Measurements from ENCODE around the gene SPTAN1. TPM values are rescaled to one million over a fixed set of nuclear protein-coding genes. Genes with fewer than 3 reads are reported as not detected.
A peak's percentile ranks its signal among the peaks of the same experiment; 100 is the strongest.

Gene SPTAN1
- total and polyA plus RNA-seq, 2 experiments from 2014 or later = 108 to 195 TPM

GRCh38 chr9:128565578-128565977 lies 13.2 kb downstream of the SPTAN1 start:
- no peak overlapping the region; the same call in 1 of the 2 replicates for H3K27ac Mint-ChIP-seq
- no peak for DNase-seq (ENCODE audit: low spot score)
- peaks cover 44% of the 10 kb centered on the region for H3K36me3 Mint-ChIP-seq (ENCODE audit: low read depth)

GRCh38 chr9:128568470-128569078 lies 16.2 kb downstream of the SPTAN1 start:
- Mint-ChIP-seq H3K4me3 (no peak overlapping the region), H3K9me3 (no peaks in the 10 kb centered on the region), H3K36me3 (ENCODE audit: low read depth) (peaks cover 41% of the 10 kb centered on the region), H3K27ac (no peak overlapping the region), H3K27me3 (ENCODE audit: insufficient read depth, low read depth, poor library complexity) (peaks cover 3% of the 10 kb centered on the region), H3K4me1 (peaks cover 3% of the 10 kb centered on the region; the same call in 2 of the 3 replicates)
- TF ChIP-seq CREB1 (CRISPR knock-in tag; IDR thresholded peaks at IDR 0.05; ENCODE audit: low read depth) (no peak), NANOG (IDR thresholded peaks at IDR 0.05; ENCODE audit: borderline replicate concordance) (no peak), STAT1 (IDR thresholded peaks at IDR 0.05; ENCODE audit: unreplicated experiment) (no peak), ZNF114 (CRISPR knock-in tag; IDR thresholded peaks at IDR 0.05) (no peak), JUNB (IDR thresholded peaks at IDR 0.05; ENCODE audit: unreplicated experiment) (no peak), CTCF (conservative IDR thresholded peaks at IDR 0.05; ENCODE audit: low read depth in 2 of 2) (no peak)
- Histone ChIP-seq H3K4me1 (ENCODE audit: insufficient read depth) (no peaks in the 10 kb centered on the region), H3K9me2 (ENCODE audit: insufficient read depth) (no peaks in the 10 kb centered on the region), H4K20me1 (replicated peaks; ENCODE audit: insufficient read depth) (peaks cover 10% of the 10 kb centered on the region; the same call in 1 of the 2 replicates), H3K4me2 (no peak overlapping the region), H3F3A (replicated peaks; ENCODE audit: low read depth) (no peaks in the 10 kb centered on the region), H3K36me3 (ENCODE audit: insufficient read depth) (peaks cover 34% of the 10 kb centered on the region), H3K4me3 (no peak overlapping the region), H3K27ac (ENCODE audit: low read depth) (no peak overlapping the region), H2AFZ (no peak overlapping the region), H3K27me3 (ENCODE audit: insufficient read depth) (no peaks in the 10 kb centered on the region), H3K79me2 (replicated peaks; ENCODE audit: insufficient read depth) (peaks cover 24% of the 10 kb centered on the region)
- DNase-seq (ENCODE audit: low spot score) (no peak), ATAC-seq (no peak; the same call in 2 of the 3 replicates)

More at GRCh38 chr9:128565578-128565977, 13.2 kb downstream of the SPTAN1 start:
- Histone ChIP-seq H3K4me3 (no peak overlapping the region), H3K4me1 (ENCODE audit: insufficient read depth) (no peaks in the 10 kb centered on the region), H3K4me2 (no peak overlapping the region), H2AFZ (no peak overlapping the region), H3K36me3 (ENCODE audit: insufficient read depth) (peaks cover 34% of the 10 kb centered on the region; the same call in 1 of the 2 replicates), H3K9me2 (ENCODE audit: insufficient read depth) (no peaks in the 10 kb centered on the region), H4K20me1 (replicated peaks; ENCODE audit: insufficient read depth) (peaks cover 24% of the 10 kb centered on the region), H3K27ac (ENCODE audit: low read depth) (peak overlapping the region; percentile 69; the same call in 1 of the 2 replicates), H3F3A (replicated peaks; ENCODE audit: low read depth) (no peaks in the 10 kb centered on the region), H3K27me3 (ENCODE audit: insufficient read depth) (no peaks in the 10 kb centered on the region), H3K79me2 (replicated peaks; ENCODE audit: insufficient read depth) (peaks cover 49% of the 10 kb centered on the region)
- Mint-ChIP-seq H3K9me3 (no peaks in the 10 kb centered on the region), H3K4me1 (peaks cover 3% of the 10 kb centered on the region; the same call in 2 of the 3 replicates), H3K4me3 (no peak overlapping the region), H3K27me3 (ENCODE audit: insufficient read depth, low read depth, poor library complexity) (peaks cover 4% of the 10 kb centered on the region)
- TF ChIP-seq ZNF114 (CRISPR knock-in tag; IDR thresholded peaks at IDR 0.05) (no peak), CREB1 (CRISPR knock-in tag; IDR thresholded peaks at IDR 0.05; ENCODE audit: low read depth) (no peak), ZNF331 (CRISPR knock-in tag; IDR thresholded peaks at IDR 0.05; ENCODE audit: low read depth) (no peak)
- no peak for ATAC-seq

GRCh38 chr9:128575469-128575868 lies 23.1 kb downstream of the SPTAN1 start:
- Histone ChIP-seq H3F3A (replicated peaks; ENCODE audit: low read depth) (no peaks in the 10 kb centered on the region; the same call in 1 of the 2 replicates), H3K27me3 (ENCODE audit: insufficient read depth) (no peaks in the 10 kb centered on the region), H4K20me1 (replicated peaks; ENCODE audit: insufficient read depth) (peaks cover 24% of the 10 kb centered on the region; the same call in 1 of the 2 replicates), H3K4me1 (ENCODE audit: insufficient read depth) (no peaks in the 10 kb centered on the region), H3K4me3 (no peak overlapping the region), H2AFZ (no peak overlapping the region), H3K4me2 (no peak overlapping the region), H3K9me2 (ENCODE audit: insufficient read depth) (no peaks in the 10 kb centered on the region), H3K36me3 (ENCODE audit: insufficient read depth) (peaks cover 52% of the 10 kb centered on the region), H3K79me2 (replicated peaks; ENCODE audit: insufficient read depth) (no peaks in the 10 kb centered on the region), H3K27ac (ENCODE audit: low read depth) (no peak overlapping the region)
- ATAC-seq (no peak), DNase-seq (ENCODE audit: low spot score) (no peak)
- Mint-ChIP-seq H3K4me1 (no peaks in the 10 kb centered on the region), H3K27ac (no peak overlapping the region), H3K9me3 (no peaks in the 10 kb centered on the region), H3K27me3 (ENCODE audit: insufficient read depth, low read depth, poor library complexity) (no peaks in the 10 kb centered on the region), H3K36me3 (ENCODE audit: low read depth) (peaks cover 62% of the 10 kb centered on the region), H3K4me3 (no peak overlapping the region)
- no peak for TF ChIP-seq EZH2 (IDR thresholded peaks at IDR 0.05; ENCODE audit: low read depth, unreplicated experiment)
- no peak for TF ChIP-seq CTCF (conservative IDR thresholded peaks at IDR 0.05; ENCODE audit: low read depth in 2 of 2)
- no peak for TF ChIP-seq EZH2phosphoT487 (IDR thresholded peaks at IDR 0.05; ENCODE audit: unreplicated experiment)
- no peak for TF ChIP-seq ZNF114 (CRISPR knock-in tag; IDR thresholded peaks at IDR 0.05)
- no peak for TF ChIP-seq JUNB (IDR thresholded peaks at IDR 0.05; ENCODE audit: unreplicated experiment)
- TF ChIP-seq NANOG (IDR thresholded peaks at IDR 0.05; ENCODE audit: borderline replicate concordance) = no peak
- no peak for TF ChIP-seq CREB1 (CRISPR knock-in tag; IDR thresholded peaks at IDR 0.05; ENCODE audit: low read depth)
- no peak for TF ChIP-seq STAT1 (IDR thresholded peaks at IDR 0.05; ENCODE audit: unreplicated experiment)
